ENCODE data around the gene NAA60. TPM values are rescaled to one million over a fixed set of nuclear protein-coding genes. Genes with fewer than 3 reads are reported as not detected.

Gene NAA60
- total and polyA plus RNA-seq, 2 of the 13 experiments (the other 11 are each of a cell fraction or from before 2014, with no cell fraction given), result 14.7 to 32.0 TPM

GRCh38 chr16:3458852-3459361, 15.4 kb downstream of the NAA60 start (continued):
- no peak for TF ChIP-seq MXD1 (CRISPR knock-in tag; IDR thresholded peaks at IDR 0.05)
- TF ChIP-seq RBM39 (IDR thresholded peaks at IDR 0.05; ENCODE audit: low read depth, low read length, poor library complexity, severe bottlenecking), result no peak
- TF ChIP-seq ZNF558 (CRISPR knock-in tag; IDR thresholded peaks at IDR 0.05; ENCODE audit: borderline replicate concordance), result no peak
- TF ChIP-seq ZGPAT (CRISPR knock-in tag; IDR thresholded peaks at IDR 0.05), result no peak; the same call in 1 of the 2 replicates
- no peak for TF ChIP-seq ZIK1 (CRISPR knock-in tag; IDR thresholded peaks at IDR 0.05; ENCODE audit: borderline replicate concordance, low read depth)
- no peak for TF ChIP-seq ZSCAN22 (CRISPR knock-in tag; IDR thresholded peaks at IDR 0.05)
- TF ChIP-seq, protein P1, sequence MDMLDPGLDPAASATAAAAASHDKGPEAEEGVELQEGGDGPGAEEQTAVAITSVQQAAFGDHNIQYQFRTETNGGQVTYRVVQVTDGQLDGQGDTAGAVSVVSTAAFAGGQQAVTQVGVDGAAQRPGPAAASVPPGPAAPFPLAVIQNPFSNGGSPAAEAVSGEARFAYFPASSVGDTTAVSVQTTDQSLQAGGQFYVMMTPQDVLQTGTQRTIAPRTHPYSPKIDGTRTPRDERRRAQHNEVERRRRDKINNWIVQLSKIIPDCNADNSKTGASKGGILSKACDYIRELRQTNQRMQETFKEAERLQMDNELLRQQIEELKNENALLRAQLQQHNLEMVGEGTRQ (IDR thresholded peaks at IDR 0.05; ENCODE audit: low read depth, low read length), result peak; percentile 74
- TF ChIP-seq, protein P1 (CRISPR knock-in tag; IDR thresholded peaks at IDR 0.05; ENCODE audit: borderline replicate concordance), result peak; percentile 84; the same call in 1 of the 2 replicates
- no peak for TF ChIP-seq ZNF280D (CRISPR knock-in tag; IDR thresholded peaks at IDR 0.05)
- TF ChIP-seq, protein P2, sequence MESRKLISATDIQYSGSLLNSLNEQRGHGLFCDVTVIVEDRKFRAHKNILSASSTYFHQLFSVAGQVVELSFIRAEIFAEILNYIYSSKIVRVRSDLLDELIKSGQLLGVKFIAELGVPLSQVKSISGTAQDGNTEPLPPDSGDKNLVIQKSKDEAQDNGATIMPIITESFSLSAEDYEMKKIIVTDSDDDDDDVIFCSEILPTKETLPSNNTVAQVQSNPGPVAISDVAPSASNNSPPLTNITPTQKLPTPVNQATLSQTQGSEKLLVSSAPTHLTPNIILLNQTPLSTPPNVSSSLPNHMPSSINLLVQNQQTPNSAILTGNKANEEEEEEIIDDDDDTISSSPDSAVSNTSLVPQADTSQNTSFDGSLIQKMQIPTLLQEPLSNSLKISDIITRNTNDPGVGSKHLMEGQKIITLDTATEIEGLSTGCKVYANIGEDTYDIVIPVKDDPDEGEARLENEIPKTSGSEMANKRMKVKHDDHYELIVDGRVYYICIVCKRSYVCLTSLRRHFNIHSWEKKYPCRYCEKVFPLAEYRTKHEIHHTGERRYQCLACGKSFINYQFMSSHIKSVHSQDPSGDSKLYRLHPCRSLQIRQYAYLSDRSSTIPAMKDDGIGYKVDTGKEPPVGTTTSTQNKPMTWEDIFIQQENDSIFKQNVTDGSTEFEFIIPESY (CRISPR knock-in tag; IDR thresholded peaks at IDR 0.05), result no peak
- no peak for TF ChIP-seq ZNF382 (CRISPR knock-in tag; IDR thresholded peaks at IDR 0.05; ENCODE audit: borderline replicate concordance)
- peak; percentile 89 for TF ChIP-seq POLR2G (IDR thresholded peaks at IDR 0.05; ENCODE audit: low read depth, low read length)
- TF ChIP-seq HCFC1 (IDR thresholded peaks at IDR 0.05; ENCODE audit: low read depth, low read length), result no peak
- TF ChIP-seq GATA4 (IDR thresholded peaks at IDR 0.05; ENCODE audit: borderline replicate concordance, low read depth), result no peak
- no peak for TF ChIP-seq KLF6 (CRISPR knock-in tag; IDR thresholded peaks at IDR 0.05)
- no peak for TF ChIP-seq CEBPZ (IDR thresholded peaks at IDR 0.05; ENCODE audit: low read length)
- no peak for TF ChIP-seq ZNF264 (CRISPR knock-in tag; IDR thresholded peaks at IDR 0.05)
